GM10266 (cell line): Measurements from ENCODE around the gene SYNJ1.
"Not testable (repeated sequence)": the region's sequence is repeated elsewhere in the genome, so short reads cannot be mapped to it uniquely, and the experiment has no call there.

Experiments
- DNase-seq: peaks from one replicate; pipeline ENCODE4 v3.0.0; 2012; ENCODE audit errors: extremely low spot score
- CTCF ChIP-seq: IDR thresholded peaks from 2 replicates; pipeline ENCODE4 v1.5.1; 2012; ENCODE audit warnings: mild to moderate bottlenecking, low read depth; ENCODE audit not compliant: control insufficient read depth, insufficient read depth; ENCODE audit errors: missing control alignments

SYNJ1 gene

GRCh38 chr21:32658524-32658923 is 69.3 kb downstream of the SYNJ1 start:
- no peak for TF ChIP-seq CTCF
- DNase-seq, result no peak

DNA sequence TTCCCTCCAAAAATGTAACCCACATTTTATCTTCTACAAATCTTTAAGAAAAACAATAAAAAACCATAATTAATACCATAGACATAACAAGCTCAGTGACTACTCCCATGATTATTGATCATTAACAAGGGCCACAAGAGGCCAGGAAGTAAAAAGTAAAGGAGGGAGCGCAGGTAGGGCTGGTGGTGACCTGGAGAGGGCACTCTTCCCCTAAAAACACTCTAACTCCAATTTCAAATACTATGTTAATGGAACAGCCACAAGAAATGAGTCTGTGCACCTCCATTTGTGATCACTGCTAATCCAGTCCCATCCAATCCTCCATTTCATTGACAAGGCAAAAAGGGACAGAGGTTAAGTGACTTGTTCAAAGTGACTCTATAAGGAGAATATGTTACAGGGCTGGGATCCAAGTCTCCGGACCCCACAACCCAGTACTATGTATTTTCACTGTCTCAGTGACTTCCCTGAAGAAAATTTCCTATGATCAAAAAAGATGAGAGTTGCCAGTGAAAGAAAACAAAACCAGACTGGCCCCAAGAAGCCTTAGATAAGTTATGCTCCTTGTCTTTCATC is 74.4 kb downstream of the SYNJ1 start:
- TF ChIP-seq CTCF, result peak; percentile 77
- peak; percentile 53 for DNase-seq

DNA sequence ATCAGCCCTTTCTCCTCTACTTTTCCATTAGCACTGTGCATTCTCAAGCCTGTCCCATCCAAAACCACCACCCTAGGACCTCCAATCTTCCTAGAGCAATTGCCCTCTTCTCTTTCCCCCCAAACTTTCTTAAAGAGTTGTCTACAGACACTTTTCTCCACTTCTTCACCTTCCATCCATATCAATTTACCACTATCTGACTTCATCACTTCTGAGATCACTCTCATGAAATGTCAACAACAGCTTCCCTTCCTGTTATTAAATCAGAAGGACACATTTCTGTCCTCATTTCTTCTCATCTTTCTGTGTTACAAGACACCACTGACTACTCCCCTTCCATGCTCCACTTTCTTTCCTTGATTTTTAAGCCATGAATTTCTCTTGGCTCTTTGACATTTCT is 79.6 kb downstream of the SYNJ1 start:
- DNase-seq, result no peak
- TF ChIP-seq CTCF, result no peak

GRCh38 chr21:32645261-32646182 is 82.3 kb downstream of the SYNJ1 start:
- no peak for TF ChIP-seq CTCF
- DNase-seq, result no peak

DNA sequence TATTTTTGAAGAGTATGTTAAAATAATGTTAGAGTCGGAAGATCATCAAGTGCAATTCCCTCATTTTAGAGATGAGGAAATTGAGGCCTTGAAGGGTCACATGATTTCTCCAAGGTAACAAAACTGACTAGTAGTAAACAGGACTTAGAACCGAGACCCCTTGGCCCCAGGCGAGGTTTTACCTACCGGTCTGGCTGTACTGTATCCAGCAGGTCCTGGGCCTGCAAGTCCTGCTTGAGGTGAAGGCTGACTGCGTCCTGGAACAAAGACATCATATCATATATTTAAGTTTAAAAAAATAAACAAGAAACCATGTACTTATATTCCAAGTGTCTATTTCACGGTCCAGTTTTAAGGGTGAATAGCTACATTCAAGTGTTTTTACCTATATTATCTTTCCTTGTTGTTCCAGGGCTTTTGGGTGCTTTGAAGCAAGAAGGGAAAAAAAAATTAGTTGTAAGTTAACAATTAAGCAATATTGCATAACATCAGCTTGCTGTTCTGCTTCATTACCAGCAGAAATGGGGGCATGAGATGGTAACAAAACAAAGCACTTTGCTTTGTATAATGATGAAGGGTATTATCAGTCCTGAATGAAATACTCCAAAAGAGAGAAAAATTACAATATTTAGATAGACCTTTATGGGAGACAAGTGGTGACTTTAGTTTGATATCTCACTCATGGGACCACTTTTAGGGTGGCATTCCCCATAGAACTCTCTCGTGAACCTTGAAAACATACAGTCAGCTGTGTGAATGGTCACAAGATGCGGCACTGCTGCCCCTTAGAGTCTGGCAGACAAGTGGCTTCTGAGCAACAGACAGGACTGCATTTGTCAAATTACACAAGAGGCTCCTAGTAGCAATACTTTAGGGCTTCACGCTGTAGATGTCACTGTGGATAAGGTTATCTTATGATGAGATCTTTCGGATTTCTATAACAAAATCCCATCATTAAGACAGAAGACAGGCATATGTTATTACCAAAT is 85.8 kb downstream of the SYNJ1 start:
- no peak for TF ChIP-seq CTCF
- DNase-seq, result peak; percentile 2

DNA sequence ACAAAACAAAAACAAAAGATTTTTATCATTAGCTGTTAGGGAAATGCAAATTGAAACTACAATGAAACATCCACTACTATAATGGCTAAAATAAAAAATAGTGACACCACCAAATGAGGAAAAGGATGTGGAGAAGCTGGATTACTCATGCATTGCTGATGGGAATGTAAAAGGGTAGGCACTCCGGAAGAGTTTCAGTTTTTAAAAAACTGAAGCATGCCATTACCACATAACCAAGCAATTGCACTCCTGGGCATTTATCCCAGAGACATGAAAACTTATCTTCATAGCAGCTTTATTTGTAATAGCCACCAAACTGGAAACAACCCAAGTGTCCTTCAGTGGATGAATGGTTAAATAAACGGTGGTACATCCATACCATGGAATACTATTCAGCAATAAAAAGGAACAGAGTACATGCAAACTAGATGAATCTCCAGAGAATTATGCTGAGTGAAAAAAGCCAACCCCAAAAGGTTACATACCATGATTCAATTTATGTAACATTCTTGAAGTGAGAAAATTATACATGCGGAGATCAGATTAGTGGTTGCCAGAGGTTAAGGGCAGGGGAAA is 101.1 kb downstream of the SYNJ1 start:
- DNase-seq, result no peak
- no peak for TF ChIP-seq CTCF

GRCh38 chr21:32618218-32618617 is 109.6 kb downstream of the SYNJ1 start:
- not testable (repeated sequence) for DNase-seq
